Spinal cord (tissue), 10 donors: ENCODE data around the gene CNTN1. TPM values are rescaled to one million over a fixed set of nuclear protein-coding genes. Genes with fewer than 3 reads are reported as not detected.

Source experiments
- DNase-seq, 6 donors: peaks; one replicate each; pipeline versions ENCODE4 v3.0.0 to v3.0.0-alpha.2; 2013 to 2015; ENCODE audit warnings: low spot score in 6 of 6, low read depth in 4 of 6
- H3K27ac ChIP-seq: one replicate; pipeline ENCODE4 v1.5.1; 2013; ENCODE audit warnings: low read depth, low read length, control low read depth
- H3K27me3 ChIP-seq: one replicate; pipeline ENCODE4 v1.6.1; 2013; ENCODE audit warnings: low read length; ENCODE audit not compliant: control insufficient read depth, insufficient read depth
- H3K36me3 ChIP-seq: one replicate; pipeline ENCODE4 v1.6.1; 2013; ENCODE audit warnings: low read length; ENCODE audit not compliant: control insufficient read depth, insufficient read depth
- H3K4me1 ChIP-seq: one replicate; pipeline ENCODE4 v1.6.1; 2013; ENCODE audit warnings: low read length; ENCODE audit not compliant: control insufficient read depth, insufficient read depth
- H3K4me3 ChIP-seq: one replicate; pipeline ENCODE4 v1.5.1; 2013; ENCODE audit warnings: low read depth, low read length, control low read depth
- H3K9me3 ChIP-seq: one replicate; pipeline ENCODE4 v1.6.1; 2013; ENCODE audit warnings: low read length; ENCODE audit not compliant: control insufficient read depth, insufficient read depth
- WGBS: methylation state at CpG from one replicate; pipeline ENCODE4 v1.1.5; 2013; ENCODE audit warnings: missing lambda C conversion rate; ENCODE audit not compliant: insufficient coverage; 5-methylcytosine and 5-hydroxymethylcytosine counted together
- polyA plus RNA-seq, 2 donors: library from polyadenylated mRNA; unstranded; fragments of 120-200 nt; gene quantifications; one replicate each; pipeline ENCODE4 v1.2.1, GENCODE V29; 2013; ENCODE audit not compliant: insufficient read length in 2 of 2
- total RNA-seq, 2 donors: library from RNA; depleted of rRNA in 1 of 2; stranded (reverse); fragments of 120-200 nt in 1 of 2; fragments of >200 nt in 1 of 2; gene quantifications; one replicate each; pipeline versions ENCODE4 v1.2.3 to v1.2.4, GENCODE V29; 2013 to 2014
- donor health status: healthy.

Gene CNTN1
- total and polyA plus RNA-seq, 4 donors: 278 to 745 (median 389) TPM

GRCh38 chr12:40854604-40855003 lies 162.4 kb downstream of the CNTN1 start:
- Histone ChIP-seq H3K27ac (no peak overlapping the region), H3K9me3 (no peaks in the 10 kb centered on the region), H3K36me3 (no peaks in the 10 kb centered on the region), H3K4me3 (no peak overlapping the region), H3K4me1 (no peaks in the 10 kb centered on the region), H3K27me3 (no peaks in the 10 kb centered on the region)
- 77% methylated on average over 3 of the region's 4 CpGs for WGBS
- peak in 1 of 6 donors; percentile 63 for DNase-seq

- Histone ChIP-seq H3K27me3 (no peaks in the 10 kb centered on the region), H3K36me3 (no peaks in the 10 kb centered on the region), H3K27ac (no peak overlapping the region), H3K4me1 (no peaks in the 10 kb centered on the region), H3K9me3 (no peaks in the 10 kb centered on the region), H3K4me3 (no peak overlapping the region)
- WGBS: no CpG with 5 or more reads among the region's 1 CpG
- no peak for DNase-seq
Measured at GRCh38 chr12:40864891-40865290, 172.7 kb downstream of the CNTN1 start.

- Histone ChIP-seq H3K4me1 (no peaks in the 10 kb centered on the region), H3K36me3 (no peaks in the 10 kb centered on the region), H3K9me3 (no peaks in the 10 kb centered on the region), H3K4me3 (no peak overlapping the region), H3K27me3 (no peaks in the 10 kb centered on the region), H3K27ac (no peak overlapping the region)
- no peak for DNase-seq
Measured at GRCh38 chr12:40870981-40871380, 178.7 kb downstream of the CNTN1 start.

- WGBS: 57% methylated on average over 1 of the region's 1 CpG
- no peak overlapping the region for H3K27ac ChIP-seq
- no peaks in the 10 kb centered on the region for H3K9me3 ChIP-seq
- H3K27me3 ChIP-seq: no peaks in the 10 kb centered on the region
- H3K4me3 ChIP-seq: no peak overlapping the region
- DNase-seq: no peak
- no peaks in the 10 kb centered on the region for H3K4me1 ChIP-seq
- no peaks in the 10 kb centered on the region for H3K36me3 ChIP-seq
Measured at GRCh38 chr12:40874868-40875267, 182.6 kb downstream of the CNTN1 start.

- H3K4me1 ChIP-seq: no peaks in the 10 kb centered on the region
- DNase-seq: no peak
- WGBS: no CpG with 5 or more reads among the region's 3 CpGs
- no peaks in the 10 kb centered on the region for H3K27me3 ChIP-seq
- H3K27ac ChIP-seq: no peak overlapping the region
- no peaks in the 10 kb centered on the region for H3K36me3 ChIP-seq
- H3K9me3 ChIP-seq: no peaks in the 10 kb centered on the region
- no peak overlapping the region for H3K4me3 ChIP-seq
Measured at GRCh38 chr12:40889329-40889728, 197.1 kb downstream of the CNTN1 start.

GRCh38 chr12:40892528-40892927 lies 200.3 kb downstream of the CNTN1 start:
- no peaks in the 10 kb centered on the region for H3K9me3 ChIP-seq
- WGBS: no CpG with 5 or more reads among the region's 4 CpGs
- no peaks in the 10 kb centered on the region for H3K4me1 ChIP-seq
- H3K27me3 ChIP-seq: no peaks in the 10 kb centered on the region
- H3K27ac ChIP-seq: no peak overlapping the region
- no peak overlapping the region for H3K4me3 ChIP-seq
- H3K36me3 ChIP-seq: no peaks in the 10 kb centered on the region
- no peak for DNase-seq

GRCh38 chr12:40898505-40898904 lies 206.3 kb downstream of the CNTN1 start:
- 83% methylated on average over 1 of the region's 3 CpGs for WGBS
- Histone ChIP-seq H3K4me1 (peaks cover 3% of the 10 kb centered on the region), H3K9me3 (no peaks in the 10 kb centered on the region), H3K36me3 (no peaks in the 10 kb centered on the region), H3K4me3 (no peak overlapping the region), H3K27ac (no peak overlapping the region), H3K27me3 (no peaks in the 10 kb centered on the region)
- DNase-seq: no peak

GRCh38 chr12:40903040-40903439 lies 210.8 kb downstream of the CNTN1 start:
- H3K27me3 ChIP-seq: no peaks in the 10 kb centered on the region
- no peaks in the 10 kb centered on the region for H3K36me3 ChIP-seq
- no peak overlapping the region for H3K4me3 ChIP-seq
- H3K4me1 ChIP-seq: peaks cover 3% of the 10 kb centered on the region
- no peak overlapping the region for H3K27ac ChIP-seq
- DNase-seq: peak in 1 of 6 donors; percentile 20
- H3K9me3 ChIP-seq: no peaks in the 10 kb centered on the region
- WGBS: 67% methylated on average over 1 of the region's 1 CpG

GRCh38 chr12:40907115-40907527 lies 214.9 kb downstream of the CNTN1 start:
- 98% methylated on average over 4 of the region's 4 CpGs for WGBS
- no peak for DNase-seq
- Histone ChIP-seq H3K4me1 (peaks cover 3% of the 10 kb centered on the region), H3K4me3 (no peak overlapping the region), H3K27me3 (no peaks in the 10 kb centered on the region), H3K27ac (no peak overlapping the region), H3K36me3 (peaks cover 5% of the 10 kb centered on the region), H3K9me3 (no peaks in the 10 kb centered on the region)

GRCh38 chr12:40911676-40912075 lies 219.4 kb downstream of the CNTN1 start:
- no peak for DNase-seq
- H3K36me3 ChIP-seq: peaks cover 5% of the 10 kb centered on the region
- H3K27me3 ChIP-seq: no peaks in the 10 kb centered on the region
- WGBS: no CpG with 5 or more reads among the region's 3 CpGs
- H3K9me3 ChIP-seq: no peaks in the 10 kb centered on the region
- H3K27ac ChIP-seq: no peak overlapping the region
- H3K4me3 ChIP-seq: no peak overlapping the region
- no peaks in the 10 kb centered on the region for H3K4me1 ChIP-seq
